ENCODE measurements around the gene ARRB2. TPM values are rescaled to one million over a fixed set of nuclear protein-coding genes. Genes with fewer than 3 reads are reported as not detected.

ARRB2 gene
- total and polyA plus RNA-seq, 2 donors (not counting 3 experiments of a cell fraction or from before 2014, with no cell fraction given), result 18.6 to 21.3 TPM

- Histone ChIP-seq H3K79me2 (ENCODE audit: control insufficient read depth, insufficient read depth, low read length) (no peaks in the 10 kb centered on the region), H3K9me1 (replicated peaks; ENCODE audit: control insufficient read depth, extremely low read depth, insufficient read depth, low read length) (no peaks in the 10 kb centered on the region), H4K20me1 (replicated peaks; ENCODE audit: control insufficient read depth, extremely low read depth, insufficient read depth, low read length) (no peaks in the 10 kb centered on the region), H3K36me3 (ENCODE audit: control insufficient read depth in 2 of 2, extremely low read depth in 1 of 2, insufficient read depth in 2 of 2, low read length in 2 of 2) (no peaks in the 10 kb centered on the region), H3K27ac (ENCODE audit: insufficient read depth, low read depth, low read length) (no peak overlapping the region), H3K27me3 (ENCODE audit: control insufficient read depth in 2 of 2, insufficient read depth in 2 of 2, low read length in 2 of 2) (peaks cover 7 to 11% of the 10 kb centered on the region in 2 experiments), H3K4me1 (ENCODE audit: control insufficient read depth, extremely low read depth, insufficient read depth, low read length) (peaks cover 11% of the 10 kb centered on the region), H3K9ac (replicated peaks; ENCODE audit: extremely low read depth, insufficient read depth, low read length) (no peak overlapping the region), H2AFZ (ENCODE audit: low read depth, low read length) (no peak overlapping the region), H3K4me2 (ENCODE audit: insufficient read depth, low read length) (no peak overlapping the region), H3K4me3 (replicated peaks in 1 of 3; ENCODE audit: insufficient read depth in 1 of 3, low read depth in 1 of 3, low read length in 3 of 3) (no peak overlapping the region), H3K9me3 (replicated peaks; ENCODE audit: control insufficient read depth, insufficient read depth, low read length) (no peaks in the 10 kb centered on the region)
- no peak for FAIRE-seq
- ChIA-PET CTCF (interaction anchor here (1.5 kb wide), 1 partner anchor 36 kb away, joined by 3 read pairs; no protein-coding TSS in a partner anchor), POLR2A (no interaction called here)
- dilution Hi-C loops (cut with MboI; ENCODE audit: extremely low pct_ligation_motif_present, low sequenced_read_pairs), result no loop called here
- no peak for TF ChIP-seq JUN (IDR thresholded peaks at IDR 0.05; ENCODE audit: borderline replicate concordance, insufficient read depth, insufficient read length, low read depth)
- TF ChIP-seq CTCF (IDR thresholded peaks at IDR 0.05; ENCODE audit: extremely low read depth in 1 of 2, insufficient read depth in 1 of 2, low read depth in 1 of 2, low read length in 2 of 2), result no peak
- TF ChIP-seq EZH2 (IDR thresholded peaks at IDR 0.05; ENCODE audit: borderline replicate concordance, low read depth, low read length, severe bottlenecking), result no peak
- no peak for TF ChIP-seq FOS (IDR thresholded peaks at IDR 0.05; ENCODE audit: borderline replicate concordance, insufficient read depth, low read length)
- TF ChIP-seq GATA2 (IDR thresholded peaks at IDR 0.05; ENCODE audit: insufficient read depth, insufficient read length, low read depth, low read length), result no peak
- no peak for TF ChIP-seq POLR2AphosphoS5 (IDR thresholded peaks at IDR 0.05; ENCODE audit: insufficient read depth, low read depth, low read length)
- no peak for TF ChIP-seq POLR2A (IDR thresholded peaks at IDR 0.05; ENCODE audit: low read depth, low read length)
- TF ChIP-seq MYC (IDR thresholded peaks at IDR 0.05; ENCODE audit: low read depth, low read length), result no peak
- TF ChIP-seq MAX (IDR thresholded peaks at IDR 0.05; ENCODE audit: insufficient read depth, insufficient read length), result no peak
- BruUV-seq (replicated peaks), result no TSS peak
- intact Hi-C loops (cut with micrococcal nuclease), result no loop called here
- no peak for DNase-seq (ENCODE audit: low read depth, low spot score)
Measured at GRCh38 chr17:4743216-4743615, 32.8 kb downstream of the ARRB2 start.

Data from endothelial cell of umbilical vein (primary cell).